HG02763 (cell line): ENCODE measurements around the gene ELL.
A peak's percentile ranks its signal among the peaks of the same experiment; 100 is the strongest.

ENCODE experiments used
- ATAC-seq: cut with Tn5 transposase; IDR thresholded peaks from one replicate; pipeline ENCODE4 v1.9.1; 2021; ENCODE audit warnings: mild to moderate bottlenecking, moderate library complexity; ENCODE audit not compliant: unreplicated experiment

The ELL gene

GRCh38 chr19:18436671-18437490 is 85.0 kb downstream of the ELL start:
- peak; percentile 51 for ATAC-seq

GRCh38 chr19:18435842-18436670 is 85.8 kb downstream of the ELL start:
- ATAC-seq = no peak

- ATAC-seq = no peak
Observed at GRCh38 chr19:18435178-18435841, 86.6 kb downstream of the ELL start.

GRCh38 chr19:18434411-18435175 is 87.3 kb downstream of the ELL start:
- no peak for ATAC-seq

GRCh38 chr19:18433735-18434398 is 88.0 kb downstream of the ELL start:
- no peak for ATAC-seq

- ATAC-seq = no peak
Observed at GRCh38 chr19:18433015-18433691, 88.7 kb downstream of the ELL start.

GRCh38 chr19:18432275-18433014 is 89.4 kb downstream of the ELL start:
- no peak for ATAC-seq

GRCh38 chr19:18431351-18432197 is 90.3 kb downstream of the ELL start:
- no peak for ATAC-seq

- no peak for ATAC-seq
Observed at GRCh38 chr19:18430417-18431144, 91.3 kb downstream of the ELL start.

GRCh38 chr19:18429717-18430416 is 92.0 kb downstream of the ELL start:
- no peak for ATAC-seq

- no peak for ATAC-seq
Observed at GRCh38 chr19:18428787-18429674, 92.8 kb downstream of the ELL start.

- no peak for ATAC-seq
Observed at GRCh38 chr19:18428173-18428786, 93.6 kb downstream of the ELL start.

GRCh38 chr19:18427743-18428113 is 94.1 kb downstream of the ELL start:
- no peak for ATAC-seq

GRCh38 chr19:18427080-18427742 is 94.7 kb downstream of the ELL start:
- ATAC-seq = no peak

GRCh38 chr19:18426416-18426767 is 95.5 kb downstream of the ELL start:
- no peak for ATAC-seq
